SK-N-SH treated with all-trans-retinoic acid at 6 μM for 48 hours (cell line): ENCODE measurements around the gene MAPK4.

Source experiments
- ARNTL ChIP-seq: fragments of 450-650 bp; formaldehyde crosslinking; IDR thresholded peaks from 2 replicates; pipeline ENCODE4 v1.5.0; 2020; ENCODE audit warnings: low read depth, mild to moderate bottlenecking, moderate library complexity, borderline replicate concordance
- CSDC2 ChIP-seq: fragments of 250-450 bp; sonication (Bioruptor Pico); IDR thresholded peaks from 2 replicates; pipeline ENCODE4 v1.5.0; 2020; ENCODE audit warnings: mild to moderate bottlenecking, moderate library complexity
- ESRRG ChIP-seq: fragments of 250-450 bp; sonication (Bioruptor Pico); IDR thresholded peaks from 2 replicates; pipeline ENCODE4 v1.6.1; 2021; ENCODE audit warnings: mild to moderate bottlenecking
- OSR1 ChIP-seq: fragments of 250-450 bp; sonication (Bioruptor Pico); IDR thresholded peaks from 2 replicates; pipeline ENCODE4 v1.8.0; 2022; ENCODE audit warnings: moderate library complexity, mild to moderate bottlenecking, inconsistent platforms
- PATZ1 ChIP-seq: fragments of 250-450 bp; sonication (Bioruptor Pico); IDR thresholded peaks from 2 replicates; pipeline ENCODE4 v1.8.0; 2020; ENCODE audit warnings: mild to moderate bottlenecking, moderate library complexity, borderline replicate concordance
- POU6F1 ChIP-seq: fragments of 250-450 bp; sonication (Bioruptor Pico); IDR thresholded peaks from 2 replicates; pipeline ENCODE4 v1.8.0; 2021; ENCODE audit warnings: low read depth, mild to moderate bottlenecking, moderate library complexity, borderline replicate concordance
- RARB ChIP-seq: fragments of 250-450 bp; sonication (Bioruptor Pico); IDR thresholded peaks from 2 replicates; pipeline ENCODE4 v1.8.0; 2021; ENCODE audit warnings: mild to moderate bottlenecking, moderate library complexity
- SNAI2 ChIP-seq: fragments of 250-450 bp; sonication (Bioruptor Pico); IDR thresholded peaks from 2 replicates; pipeline ENCODE4 v1.5.0; 2020; ENCODE audit warnings: mild to moderate bottlenecking, moderate library complexity
- TCF4 ChIP-seq: fragments of 250-450 bp; sonication (Bioruptor Pico); IDR thresholded peaks from 2 replicates; pipeline ENCODE4 v1.8.0; 2021; ENCODE audit warnings: mild to moderate bottlenecking, moderate library complexity, borderline replicate concordance
- ZFP3 ChIP-seq: fragments of 250-450 bp; sonication (Bioruptor Pico); IDR thresholded peaks from 2 replicates; pipeline ENCODE4 v1.5.0; 2020; ENCODE audit warnings: mild to moderate bottlenecking, moderate library complexity
- ZFP30 ChIP-seq: fragments of 450-650 bp; formaldehyde crosslinking; IDR thresholded peaks from 2 replicates; pipeline ENCODE4 v1.5.0; 2022; ENCODE audit warnings: mild to moderate bottlenecking, moderate library complexity
- ZNF70 ChIP-seq: fragments of 450-650 bp; formaldehyde crosslinking; IDR thresholded peaks from 2 replicates; pipeline ENCODE4 v1.5.0; 2020; ENCODE audit warnings: mild to moderate bottlenecking, moderate library complexity

DNA sequence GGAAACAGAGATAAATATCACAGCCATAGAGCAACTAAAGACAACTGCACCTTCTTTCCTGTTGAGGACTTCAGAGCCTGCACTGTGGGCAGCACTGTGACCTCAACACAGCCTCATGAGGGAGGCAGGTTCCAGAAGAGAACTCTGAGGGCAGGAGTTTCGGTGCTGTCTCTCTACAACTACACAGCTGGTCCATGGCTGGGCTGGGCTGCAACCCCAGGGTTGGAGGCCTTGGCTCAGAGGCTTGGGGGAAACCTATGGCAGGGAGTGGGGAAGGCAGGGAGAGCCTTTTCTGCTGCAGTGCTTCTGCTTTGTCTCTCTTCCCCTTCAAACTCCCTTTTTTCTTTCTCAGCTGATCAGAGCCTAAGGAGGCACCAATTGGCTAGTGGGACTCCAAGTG lies 193.4 kb downstream of the MAPK4 start:
- TF ChIP-seq ZNF70 (CRISPR knock-in tag) (no peak), ZFP30 (CRISPR knock-in tag) (no peak), POU6F1 (CRISPR knock-in tag) (no peak), CSDC2 (CRISPR knock-in tag) (no peak), SNAI2 (CRISPR knock-in tag) (no peak), RARB (CRISPR knock-in tag) (no peak), PATZ1 (CRISPR knock-in tag) (no peak), ESRRG (CRISPR knock-in tag) (no peak), OSR1 (CRISPR knock-in tag) (no peak), ARNTL (CRISPR knock-in tag) (no peak), ZFP3 (no peak), TCF4 (CRISPR knock-in tag) (no peak)
